GM18861 (cell line): ENCODE data around the gene CDKAL1.
A peak's percentile ranks its signal among the peaks of the same experiment; 100 is the strongest.

Source experiments
- ATAC-seq: cut with Tn5 transposase; IDR thresholded peaks from one replicate; pipeline ENCODE4 v1.9.1; 2021; ENCODE audit not compliant: unreplicated experiment

CDKAL1 gene

GRCh38 chr6:20947977-20948376 lies 413.7 kb downstream of the CDKAL1 start:
- no peak for ATAC-seq

GRCh38 chr6:20948556-20948955 lies 414.3 kb downstream of the CDKAL1 start:
- ATAC-seq = no peak

DNA sequence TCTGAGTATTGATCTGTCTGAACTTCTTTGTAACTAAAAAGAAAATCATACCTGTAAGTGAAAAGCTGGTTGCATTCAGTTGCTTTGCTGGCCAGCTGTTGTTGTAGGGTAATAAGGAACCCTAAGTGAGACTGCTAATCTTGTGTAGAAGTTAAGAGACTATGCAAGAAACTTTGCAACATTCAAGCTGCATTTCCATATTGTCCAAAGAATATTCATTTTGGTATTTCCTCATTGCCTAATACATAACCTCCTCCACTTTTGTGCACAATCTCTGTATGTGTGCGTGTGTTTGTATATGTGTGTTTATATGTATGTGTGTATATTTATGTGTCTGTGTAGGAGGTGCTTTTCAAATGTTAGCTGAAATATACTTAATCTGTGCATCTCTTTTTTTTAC lies 414.9 kb downstream of the CDKAL1 start:
- ATAC-seq = no peak

DNA sequence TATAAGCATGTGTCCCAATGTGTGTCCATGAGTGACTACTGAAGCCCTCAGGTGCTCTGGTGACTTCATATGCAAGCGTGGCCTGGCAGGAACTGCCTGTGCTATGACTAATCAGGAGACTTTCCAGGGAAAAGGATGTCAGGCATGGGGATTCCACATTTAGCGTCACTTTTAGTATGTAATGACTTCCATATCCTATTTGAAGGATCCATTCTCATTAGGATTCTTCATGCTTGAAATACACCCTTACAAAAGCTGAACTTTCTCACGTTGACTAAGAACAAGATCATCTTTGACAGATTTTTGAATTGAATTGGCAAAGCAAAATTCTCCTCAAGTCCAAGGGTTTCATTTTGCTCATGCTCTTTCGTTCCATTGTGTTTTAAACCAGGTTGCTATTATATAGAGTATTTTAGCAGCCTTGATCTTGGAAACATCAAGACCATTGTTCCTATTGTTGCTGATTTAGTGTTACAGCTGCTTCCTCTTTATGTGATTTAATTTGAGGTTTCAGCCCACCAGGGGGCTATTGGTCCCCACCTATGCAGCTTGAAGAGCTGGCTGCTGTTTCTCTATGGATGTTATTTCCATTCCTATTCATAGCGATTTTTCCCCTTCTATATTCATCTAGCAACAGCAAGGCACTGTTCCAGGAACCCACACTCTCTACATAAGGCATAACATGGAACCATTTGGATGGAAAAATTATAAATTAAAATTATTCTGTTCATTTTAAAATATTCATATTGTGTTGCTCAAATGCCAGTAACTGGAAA lies 418.6 kb downstream of the CDKAL1 start:
- ATAC-seq = no peak

DNA sequence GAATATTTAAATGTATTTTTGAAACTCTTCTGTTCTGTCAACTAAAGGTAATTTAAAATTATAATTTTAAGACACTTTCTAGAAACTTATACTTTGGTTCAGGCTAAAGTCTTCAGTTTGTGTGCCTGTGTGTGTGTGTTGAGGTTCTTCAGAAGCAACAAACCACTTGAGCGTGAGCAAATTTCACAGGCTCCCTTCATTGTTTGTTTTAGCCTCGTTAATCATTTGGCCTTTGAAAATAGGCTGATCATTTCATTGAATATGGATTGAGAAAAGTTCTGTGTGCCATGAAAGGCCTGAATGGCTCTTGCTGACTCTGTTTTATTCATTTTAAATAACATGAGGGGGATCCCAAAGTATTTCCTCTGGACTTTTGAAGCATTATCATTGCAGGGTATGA lies 420.1 kb downstream of the CDKAL1 start:
- ATAC-seq = no peak

- no peak for ATAC-seq
Measured at GRCh38 chr6:20955131-20955530, 420.9 kb downstream of the CDKAL1 start.

DNA sequence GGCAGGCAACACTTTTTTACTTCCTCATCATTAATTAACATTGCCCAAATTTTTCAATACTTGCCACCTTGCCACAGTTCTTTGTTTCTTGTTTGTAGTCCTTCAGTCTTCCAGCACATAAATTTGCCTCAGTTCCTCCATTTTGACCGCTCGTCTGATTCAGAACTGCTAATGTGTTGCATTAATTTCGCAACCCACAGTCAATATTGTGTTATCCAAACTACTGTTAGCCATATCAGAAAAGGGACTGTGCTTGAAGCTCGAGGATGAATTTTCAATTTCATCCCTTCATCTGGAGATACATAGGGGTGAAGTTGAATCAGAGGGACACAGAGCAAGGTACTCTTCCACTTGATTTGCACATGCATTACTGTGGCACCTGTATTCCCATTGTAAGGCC lies 421.5 kb downstream of the CDKAL1 start:
- no peak for ATAC-seq

GRCh38 chr6:20960067-20960466 lies 425.8 kb downstream of the CDKAL1 start:
- ATAC-seq = no peak

DNA sequence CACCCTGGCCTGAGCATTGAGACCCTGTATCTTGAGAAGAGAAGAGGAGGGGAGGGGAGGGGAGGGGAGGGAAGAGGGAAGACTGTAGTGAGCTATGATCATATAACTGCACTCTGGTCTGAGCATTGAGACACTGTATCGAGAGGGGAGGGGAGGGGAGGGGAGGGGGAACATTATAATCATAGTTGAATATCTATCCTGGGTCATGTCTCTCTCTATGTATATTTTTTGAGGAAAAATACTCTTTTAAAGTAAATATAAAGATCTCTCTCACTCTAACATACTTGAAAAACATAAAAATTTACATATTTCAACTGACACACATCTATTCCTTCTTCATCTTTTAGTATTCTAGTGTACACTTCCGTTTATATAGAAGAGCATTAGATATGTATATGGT lies 431.0 kb downstream of the CDKAL1 start:
- ATAC-seq = no peak

GRCh38 chr6:20965915-20966314 lies 431.7 kb downstream of the CDKAL1 start:
- ATAC-seq = no peak

GRCh38 chr6:20969551-20969950 lies 435.3 kb downstream of the CDKAL1 start:
- ATAC-seq = no peak

DNA sequence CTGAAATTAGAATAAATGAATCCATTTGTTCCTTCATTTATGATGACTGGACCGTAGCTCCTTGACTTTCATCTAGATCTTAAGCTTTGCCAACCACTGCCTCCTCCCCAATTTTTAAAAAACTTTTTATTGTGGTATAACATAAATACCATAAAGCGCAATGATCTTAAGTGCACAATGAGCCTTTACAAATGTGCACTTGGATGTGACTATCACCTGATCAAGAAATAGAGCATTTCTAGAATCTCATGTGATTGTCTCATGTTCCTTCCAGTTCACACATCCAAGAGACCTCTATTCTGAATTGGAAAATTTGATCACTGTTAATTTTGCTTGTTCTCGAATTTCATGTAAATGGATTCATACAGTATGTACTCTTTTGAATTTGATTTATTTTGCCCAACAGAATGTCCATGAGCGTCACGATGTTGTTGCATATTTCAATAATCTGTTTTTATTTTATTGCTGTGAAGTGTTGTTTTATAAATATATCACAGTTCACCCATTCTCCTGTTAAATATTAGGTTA lies 442.2 kb downstream of the CDKAL1 start:
- ATAC-seq = no peak

- peak; percentile 82 for ATAC-seq
Measured at GRCh38 chr6:20978151-20978614, 443.9 kb downstream of the CDKAL1 start.

DNA sequence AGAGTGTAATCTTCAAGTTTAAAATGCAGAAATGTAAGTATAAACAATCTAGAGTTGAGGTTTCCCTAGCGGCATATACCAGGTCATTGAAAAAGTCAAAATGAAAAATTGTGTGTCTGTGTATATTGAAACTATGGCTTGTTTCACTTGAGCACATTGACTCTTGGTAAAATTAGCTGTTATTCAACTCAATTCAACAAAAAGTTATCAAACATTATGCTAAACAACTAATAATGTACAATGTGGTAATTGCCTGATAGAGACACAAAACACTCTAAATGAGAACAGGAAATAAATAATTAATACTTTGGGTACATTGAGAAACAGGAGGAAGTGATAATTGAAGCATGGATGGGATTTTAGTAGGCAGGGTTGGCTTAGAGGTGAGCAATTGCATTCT lies 444.8 kb downstream of the CDKAL1 start:
- ATAC-seq = no peak

- ATAC-seq = no peak
Measured at GRCh38 chr6:20983961-20984360, 449.7 kb downstream of the CDKAL1 start.

DNA sequence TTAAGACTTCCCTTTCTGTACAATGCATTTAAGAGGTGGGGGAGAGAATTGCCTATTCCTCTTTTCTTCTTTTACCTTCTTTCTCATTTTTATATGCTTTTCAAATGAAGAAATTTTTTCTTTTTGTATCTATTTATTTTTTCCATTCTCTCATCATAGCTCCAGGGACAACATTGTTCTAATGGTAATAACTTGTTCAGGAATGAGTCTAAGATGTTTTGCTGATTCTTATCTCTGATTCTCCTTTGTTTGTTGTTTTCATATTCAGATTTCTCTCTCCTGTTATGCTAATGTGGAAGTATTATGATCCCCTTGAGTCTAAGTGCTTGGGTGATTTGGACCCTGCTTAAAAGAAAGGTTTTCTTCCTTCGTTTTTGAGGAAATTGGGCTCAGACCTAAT lies 451.6 kb downstream of the CDKAL1 start:
- ATAC-seq = no peak

DNA sequence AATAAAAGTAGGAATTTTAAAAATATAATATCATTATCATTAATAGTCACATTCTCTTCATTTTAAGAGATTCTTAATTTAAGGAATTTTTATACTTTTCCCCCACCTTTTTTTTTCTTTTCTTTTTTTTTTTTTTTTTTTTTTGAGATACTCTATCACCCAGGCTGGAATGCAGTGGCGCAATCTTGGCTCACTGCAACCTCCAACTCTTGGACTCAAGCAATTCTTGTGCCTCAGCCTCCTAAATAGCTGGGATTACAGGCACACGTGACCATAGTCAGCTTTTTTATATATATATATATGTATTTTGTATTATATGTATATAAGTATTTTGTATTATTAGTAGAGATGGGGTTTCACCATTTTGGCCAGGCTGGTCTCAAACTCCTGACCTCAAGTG lies 457.7 kb downstream of the CDKAL1 start:
- ATAC-seq = no peak

GRCh38 chr6:20996099-20996498 lies 461.8 kb downstream of the CDKAL1 start:
- ATAC-seq = no peak

- ATAC-seq = no peak
Measured at GRCh38 chr6:20997143-20997769, 463.0 kb downstream of the CDKAL1 start.

DNA sequence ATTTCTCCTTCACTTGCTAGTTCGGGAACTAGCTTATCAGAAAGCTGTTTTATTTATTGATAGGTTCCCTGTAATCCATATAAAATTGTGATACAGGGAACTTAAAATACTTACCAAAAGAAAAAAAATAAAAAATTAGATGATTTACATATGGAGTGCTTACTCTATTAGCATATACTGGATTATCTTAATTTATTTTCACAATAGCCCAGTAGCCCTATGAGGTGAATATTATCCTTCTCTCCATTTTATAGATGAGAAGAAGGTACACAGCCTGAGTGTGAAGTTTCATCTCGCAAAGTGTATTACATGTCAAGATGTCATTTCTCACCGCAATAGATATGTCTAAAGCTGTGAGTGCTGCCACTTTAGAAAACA lies 463.5 kb downstream of the CDKAL1 start:
- ATAC-seq = no peak

- ATAC-seq = peak; percentile 47
Measured at GRCh38 chr6:20998748-20999448, 464.6 kb downstream of the CDKAL1 start.

DNA sequence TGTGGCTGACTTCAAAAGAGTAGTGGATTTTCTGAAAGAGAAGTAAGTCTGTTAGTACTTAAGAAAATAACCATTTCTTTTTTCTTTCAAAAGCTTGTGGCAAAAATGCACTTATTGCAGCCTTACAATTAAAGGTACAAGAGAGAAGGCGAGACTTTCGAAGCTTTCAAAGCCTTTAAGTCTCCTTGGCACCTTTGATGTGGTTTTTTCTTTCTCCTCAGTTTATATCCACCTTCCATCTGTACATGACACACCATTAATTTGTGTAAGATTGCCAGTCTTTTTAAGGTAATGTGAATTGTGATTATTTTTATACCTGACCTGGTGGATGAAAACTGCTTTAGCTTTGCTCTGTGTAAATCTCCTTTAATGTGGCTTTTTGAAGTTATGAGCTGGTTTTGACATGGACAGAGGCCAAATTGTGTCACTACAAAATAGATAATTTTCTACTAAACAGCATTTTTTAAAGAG lies 466.1 kb downstream of the CDKAL1 start:
- ATAC-seq = no peak
